Lung (tissue), 12 donors: Measurements from ENCODE around the gene MCUB. TPM values are rescaled to one million over a fixed set of nuclear protein-coding genes. Genes with fewer than 3 reads are reported as not detected.

Source experiments
- ATAC-seq: fragments of 200-7000 bp; cut with Tn5 transposase; one replicate; pipeline ENCODE4 v1.9.1; 2020; ENCODE audit warnings: moderate number of reproducible peaks; ENCODE audit not compliant: insufficient read depth, low FRiP score
- DNase-seq, 3 donors: peaks; one replicate each; pipeline ENCODE4 v3.0.0-alpha.2; 2013 to 2017
- H3K27ac ChIP-seq, 2 donors: one replicate each; pipeline ENCODE4 v1.5.1; 2013; ENCODE audit warnings: mild to moderate bottlenecking in 2 of 2, moderate library complexity in 2 of 2, control low read depth in 1 of 2, inconsistent platforms in 1 of 2, low read depth in 1 of 2, low read length in 1 of 2
- H3K27me3 ChIP-seq, 3 donors: one replicate each; pipeline ENCODE4 v1.5.1; 2013; ENCODE audit warnings: low read length in 2 of 3; ENCODE audit not compliant: control insufficient read depth in 3 of 3, insufficient read depth in 3 of 3
- H3K36me3 ChIP-seq, 4 donors: one replicate each; pipeline ENCODE4 v1.5.1; 2013; ENCODE audit warnings: low read length in 4 of 4, mild to moderate bottlenecking in 1 of 4, moderate library complexity in 1 of 4; ENCODE audit not compliant: control insufficient read depth in 4 of 4, insufficient read depth in 4 of 4
- H3K4me1 ChIP-seq, 5 donors: one replicate each; pipeline ENCODE4 v1.5.1; 2013; ENCODE audit warnings: low read length in 5 of 5, mild to moderate bottlenecking in 2 of 5, moderate library complexity in 1 of 5; ENCODE audit not compliant: control insufficient read depth in 5 of 5, insufficient read depth in 5 of 5
- H3K4me3 ChIP-seq: one replicate; pipeline ENCODE4 v1.5.1; 2013; ENCODE audit warnings: mild to moderate bottlenecking, control low read depth, moderate library complexity
- H3K9ac ChIP-seq, 2 donors: one replicate each; pipeline ENCODE4 v1.5.1; 2013; ENCODE audit warnings: low read length in 2 of 2, control low read depth in 1 of 2; ENCODE audit not compliant: insufficient read depth in 1 of 2
- H3K9me3 ChIP-seq, 4 donors: one replicate each; pipeline ENCODE4 v1.5.1; 2013; ENCODE audit warnings: low read length in 3 of 4, mild to moderate bottlenecking in 1 of 4, moderate library complexity in 1 of 4; ENCODE audit not compliant: control insufficient read depth in 4 of 4, insufficient read depth in 3 of 4
- WGBS, 2 donors: extraction: QIAGEN DNeasy Blood & Tissue Kit; methylation state at CpG; one replicate each; pipeline ENCODE4 v1.1.7; 2013; 5-methylcytosine and 5-hydroxymethylcytosine counted together
- polyA plus RNA-seq, 2 donors: library from polyadenylated mRNA; stranded (reverse); fragments of 200-250 nt; gene quantifications; one replicate each; pipeline ENCODE4 v1.2.1, GENCODE V29; 2013
- total RNA-seq, 2 donors: library from RNA; depleted of rRNA in 1 of 2; stranded (reverse); fragments of >200 nt in 1 of 2; gene quantifications; one replicate each; pipeline ENCODE4 v1.2.1, GENCODE V29; 2014 to 2021
- TF ChIP-seq, protein P1 (sequence below): IDR thresholded peaks from 2 replicates; pipeline ENCODE4 v1.5.1; 2012; ENCODE audit warnings: mild to moderate bottlenecking; ENCODE audit errors: control extremely low read depth, extremely low read depth
- donor health status: control.
- donor health status: control.
- donor health status: Bipolar disorder and iron deficiency.
- donor health status: healthy.
- donor health status: DM: yes; HTN: yes; CAD: no.

The MCUB gene
- total and polyA plus RNA-seq, 4 donors = 9.2 to 25.3 (median 15.9) TPM

DNA sequence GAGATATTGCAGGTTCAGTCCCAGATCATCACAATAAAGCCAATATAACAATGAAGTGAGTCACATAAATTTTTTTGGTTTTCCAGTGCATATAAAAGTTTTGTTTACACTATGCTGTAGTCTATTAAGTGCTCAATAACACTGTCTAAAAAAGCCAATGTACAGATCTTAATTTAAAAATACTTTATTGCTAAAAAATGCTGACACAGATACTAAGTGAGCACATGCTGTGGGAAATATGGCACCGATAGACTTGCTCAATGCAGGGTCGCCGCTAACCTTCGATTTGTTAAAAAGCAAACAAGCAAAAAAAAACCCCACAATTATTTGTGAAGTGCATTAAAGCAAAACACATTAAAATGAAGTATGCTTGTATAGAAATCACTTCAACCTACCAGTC is 159.6 kb downstream of the MCUB start:
- ATAC-seq = no peak
- Histone ChIP-seq H3K4me3 (no peak overlapping the region), H3K27ac (no peak overlapping the region), H3K4me1 (no peaks in the 10 kb centered on the region), H3K9me3 (no peaks in the 10 kb centered on the region), H3K36me3 (peaks cover 0 to 18% (median 9%) of the 10 kb centered on the region in 4 donors), H3K9ac (no peak overlapping the region), H3K27me3 (no peaks in the 10 kb centered on the region)
- TF ChIP-seq, protein P1, sequence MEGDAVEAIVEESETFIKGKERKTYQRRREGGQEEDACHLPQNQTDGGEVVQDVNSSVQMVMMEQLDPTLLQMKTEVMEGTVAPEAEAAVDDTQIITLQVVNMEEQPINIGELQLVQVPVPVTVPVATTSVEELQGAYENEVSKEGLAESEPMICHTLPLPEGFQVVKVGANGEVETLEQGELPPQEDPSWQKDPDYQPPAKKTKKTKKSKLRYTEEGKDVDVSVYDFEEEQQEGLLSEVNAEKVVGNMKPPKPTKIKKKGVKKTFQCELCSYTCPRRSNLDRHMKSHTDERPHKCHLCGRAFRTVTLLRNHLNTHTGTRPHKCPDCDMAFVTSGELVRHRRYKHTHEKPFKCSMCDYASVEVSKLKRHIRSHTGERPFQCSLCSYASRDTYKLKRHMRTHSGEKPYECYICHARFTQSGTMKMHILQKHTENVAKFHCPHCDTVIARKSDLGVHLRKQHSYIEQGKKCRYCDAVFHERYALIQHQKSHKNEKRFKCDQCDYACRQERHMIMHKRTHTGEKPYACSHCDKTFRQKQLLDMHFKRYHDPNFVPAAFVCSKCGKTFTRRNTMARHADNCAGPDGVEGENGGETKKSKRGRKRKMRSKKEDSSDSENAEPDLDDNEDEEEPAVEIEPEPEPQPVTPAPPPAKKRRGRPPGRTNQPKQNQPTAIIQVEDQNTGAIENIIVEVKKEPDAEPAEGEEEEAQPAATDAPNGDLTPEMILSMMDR = no peak
- 95 to 98% methylated on average over 4 of the region's 4 CpGs for WGBS, 2 donors
- DNase-seq = no peak

DNA sequence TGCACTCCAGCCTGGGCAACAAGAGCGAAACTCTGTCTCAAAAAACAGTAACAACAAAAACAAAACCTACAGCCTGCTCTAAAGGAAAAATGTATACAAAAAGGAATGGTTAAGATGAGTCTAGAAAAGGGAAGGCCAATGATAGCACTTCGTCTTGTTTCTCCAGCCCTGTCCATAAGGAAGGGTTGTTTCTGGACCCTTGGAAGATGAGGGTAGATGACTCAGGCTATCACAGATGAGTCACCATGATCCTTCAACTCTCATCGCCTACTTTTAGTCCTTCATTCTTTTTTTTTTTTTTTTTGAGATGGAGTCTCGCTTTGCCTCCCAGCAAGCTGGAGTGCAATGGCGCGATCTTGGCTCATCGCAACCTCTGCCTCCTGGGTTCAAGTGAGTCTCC is 161.0 kb downstream of the MCUB start:
- Histone ChIP-seq H3K4me1 (no peaks in the 10 kb centered on the region), H3K36me3 (peaks cover 0 to 16% (median 7%) of the 10 kb centered on the region in 4 donors), H3K9me3 (no peaks in the 10 kb centered on the region), H3K4me3 (no peak overlapping the region), H3K9ac (no peak overlapping the region), H3K27ac (no peak overlapping the region), H3K27me3 (no peaks in the 10 kb centered on the region)
- ATAC-seq (no peak), DNase-seq (no peak)
- 95 to 98% methylated on average over 7 of the region's 7 CpGs for WGBS, 2 donors
- TF ChIP-seq, protein P1 = no peak

DNA sequence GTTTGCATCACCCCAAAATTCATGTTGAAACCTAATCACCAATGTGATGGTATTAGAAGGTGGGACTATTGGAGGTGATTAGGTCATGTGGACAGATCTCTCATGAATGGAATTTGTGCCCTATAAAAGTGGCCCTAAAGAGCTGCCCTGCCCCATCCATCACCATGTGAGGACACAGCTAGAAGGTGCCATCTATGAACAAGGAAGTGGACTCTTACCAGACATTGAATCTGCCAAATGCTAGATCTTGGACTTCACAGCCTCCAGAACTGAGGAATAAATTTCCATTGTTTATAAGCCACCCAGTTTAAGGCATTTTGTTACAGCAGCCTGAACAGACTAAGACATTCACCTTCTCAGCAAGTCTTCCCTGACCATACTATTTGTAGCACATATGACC is 162.3 kb downstream of the MCUB start:
- TF ChIP-seq, protein P1 = no peak
- Histone ChIP-seq H3K36me3 (peaks cover 0 to 6% (median 0%) of the 10 kb centered on the region in 4 donors), H3K27me3 (no peaks in the 10 kb centered on the region), H3K9ac (no peak overlapping the region), H3K9me3 (no peaks in the 10 kb centered on the region), H3K27ac (no peak overlapping the region), H3K4me1 (no peaks in the 10 kb centered on the region), H3K4me3 (no peak overlapping the region)
- ATAC-seq (no peak), DNase-seq (no peak)

DNA sequence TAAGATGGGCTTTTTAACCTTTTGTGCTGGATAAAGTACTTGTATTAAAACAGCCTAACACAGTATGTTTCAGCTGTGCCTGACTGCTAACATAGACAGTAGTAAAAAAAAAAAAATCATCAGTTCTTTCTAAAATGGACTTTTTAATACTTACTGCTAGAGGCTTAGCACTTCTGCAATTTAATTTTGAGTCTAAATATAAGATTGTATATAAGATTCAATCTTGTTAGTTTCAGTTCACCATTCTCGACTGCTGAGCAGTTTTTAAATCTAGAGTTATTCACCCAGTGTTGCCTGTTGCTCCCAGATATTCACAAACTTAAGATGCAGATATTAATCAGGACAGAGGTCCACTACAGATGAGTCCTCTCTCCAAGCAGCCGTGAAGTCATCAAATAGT is 163.1 kb downstream of the MCUB start:
- 82 to 89% methylated on average over 2 of the region's 2 CpGs for WGBS, 2 donors
- DNase-seq = no peak
- ATAC-seq = no peak
- H3K36me3 ChIP-seq = peaks cover 0 to 6% (median 0%) of the 10 kb centered on the region in 4 donors
- no peaks in the 10 kb centered on the region for H3K9me3 ChIP-seq
- no peak overlapping the region for H3K9ac ChIP-seq
- H3K27ac ChIP-seq = no peak overlapping the region
- H3K4me3 ChIP-seq = no peak overlapping the region
- TF ChIP-seq, protein P1 = no peak
- H3K27me3 ChIP-seq = no peaks in the 10 kb centered on the region
- H3K4me1 ChIP-seq = peaks cover 0 to 5% (median 0%) of the 10 kb centered on the region in 5 donors
